Measurements from ENCODE around the gene CHST11.
"Not testable (repeated sequence)": the region's sequence is repeated elsewhere in the genome, so short reads cannot be mapped to it uniquely, and the experiment has no call there.

- not testable (repeated sequence) for TF ChIP-seq POLR2A (IDR thresholded peaks at IDR 0.05; ENCODE audit: low read length); GATA1 (IDR thresholded peaks at IDR 0.05; ENCODE audit: low read depth, low read length)
Observed at GRCh38 chr12:104743753-104744548, 287.2 kb downstream of the CHST11 start.
